Activated T-cell treated with anti-CD3 and anti-CD28 coated beads, Interleukin-2, amount 50 U/mL, for 24 hours (primary cell): ENCODE results near the gene MNT.

Experiments used
- DNase-seq: peaks from one replicate; pipeline ENCODE4 v3.0.0-alpha.2; 2020
- H3K27ac Mint-ChIP-seq: 2 replicates; pipeline ENCODE4 v1.8.0; 2020; ENCODE audit warnings: mild to moderate bottlenecking, mixed read lengths
- H3K27me3 Mint-ChIP-seq: 2 replicates; pipeline ENCODE4 v1.8.0; 2020; ENCODE audit warnings: mixed read lengths
- H3K36me3 Mint-ChIP-seq: 2 replicates; pipeline ENCODE4 v1.8.0; 2020; ENCODE audit warnings: low read depth, mixed read lengths
- H3K4me1 Mint-ChIP-seq: 2 replicates; pipeline ENCODE4 v1.8.0; 2020; ENCODE audit warnings: low read depth, mixed read lengths
- H3K4me3 Mint-ChIP-seq: 2 replicates; pipeline ENCODE4 v1.8.0; 2020; ENCODE audit warnings: mild to moderate bottlenecking, moderate library complexity, mixed read lengths
- H3K9me3 Mint-ChIP-seq: 2 replicates; pipeline ENCODE4 v1.8.0; 2020; ENCODE audit warnings: mixed read lengths

Gene MNT

GRCh38 chr17:2371183-2372130, 29.4 kb downstream of the MNT start:
- no peak overlapping the region for H3K27ac Mint-ChIP-seq
- peaks cover 61% of the 10 kb centered on the region for H3K36me3 Mint-ChIP-seq
- no peak for DNase-seq
- no peaks in the 10 kb centered on the region for H3K27me3 Mint-ChIP-seq
- no peaks in the 10 kb centered on the region for H3K9me3 Mint-ChIP-seq
- H3K4me3 Mint-ChIP-seq = no peak overlapping the region
- H3K4me1 Mint-ChIP-seq = no peaks in the 10 kb centered on the region

GRCh38 chr17:2370211-2370589, 30.7 kb downstream of the MNT start:
- H3K9me3 Mint-ChIP-seq = no peaks in the 10 kb centered on the region
- no peak overlapping the region for H3K27ac Mint-ChIP-seq
- peaks cover 58% of the 10 kb centered on the region for H3K36me3 Mint-ChIP-seq
- no peak overlapping the region for H3K4me3 Mint-ChIP-seq
- no peak for DNase-seq
- H3K4me1 Mint-ChIP-seq = no peaks in the 10 kb centered on the region
- H3K27me3 Mint-ChIP-seq = no peaks in the 10 kb centered on the region

DNA sequence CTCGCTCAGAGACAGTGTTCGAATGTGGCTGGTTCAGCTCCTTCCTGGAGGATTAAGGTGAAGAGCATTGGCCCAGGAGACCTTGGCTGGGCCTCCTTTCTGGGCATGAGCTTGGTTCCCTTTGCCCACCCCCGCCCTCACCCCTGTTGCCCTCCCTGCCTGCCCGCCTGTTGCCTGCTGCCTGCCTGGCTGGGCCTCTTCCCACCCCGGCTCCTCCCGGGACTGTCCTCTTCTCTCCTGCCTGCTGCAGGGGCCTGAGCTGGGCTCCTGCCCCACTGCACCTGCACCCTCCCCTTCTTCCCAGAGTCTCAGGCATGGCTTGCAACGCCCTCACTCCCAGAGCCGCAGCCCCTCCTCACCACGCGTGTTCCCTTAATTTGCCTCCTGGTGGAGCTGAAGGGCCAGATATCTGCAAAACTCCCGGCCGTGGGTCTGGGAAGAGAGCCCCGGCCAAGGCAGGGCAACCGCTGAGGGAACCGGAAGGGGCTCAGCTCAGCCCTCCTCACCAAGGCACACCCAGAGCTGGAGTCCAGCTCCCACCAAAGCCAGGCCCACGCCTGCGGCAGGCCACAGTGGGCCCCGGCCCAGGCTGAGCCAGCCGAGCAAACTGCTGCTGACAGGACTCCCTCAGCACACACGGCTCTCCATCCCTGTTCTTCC, 31.2 kb downstream of the MNT start:
- no peaks in the 10 kb centered on the region for H3K9me3 Mint-ChIP-seq
- peaks cover 58% of the 10 kb centered on the region for H3K36me3 Mint-ChIP-seq
- no peaks in the 10 kb centered on the region for H3K27me3 Mint-ChIP-seq
- H3K4me1 Mint-ChIP-seq = no peaks in the 10 kb centered on the region
- DNase-seq = no peak
- no peak overlapping the region for H3K4me3 Mint-ChIP-seq
- H3K27ac Mint-ChIP-seq = peak overlapping the region; percentile 29

DNA sequence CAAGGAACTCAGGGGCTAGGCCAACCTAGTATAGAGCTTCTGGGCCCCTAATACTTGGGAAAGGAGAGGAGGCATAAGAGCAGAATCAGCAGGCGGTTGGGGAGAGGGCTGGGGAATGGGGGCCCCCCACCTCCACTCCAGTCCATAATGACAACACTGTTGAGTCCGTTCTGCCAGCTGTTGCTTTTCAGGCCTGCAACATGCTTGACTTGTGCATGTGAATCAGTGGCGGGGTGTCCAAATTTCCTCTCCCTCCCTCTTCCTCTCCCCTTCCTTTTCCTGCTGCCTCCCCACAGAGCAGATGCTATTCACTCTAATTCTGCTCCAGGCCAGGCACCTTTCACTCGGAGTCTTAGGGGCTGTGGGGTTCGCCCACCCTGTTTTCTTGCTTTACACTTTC, 31.8 kb downstream of the MNT start:
- H3K4me3 Mint-ChIP-seq = no peak overlapping the region
- H3K27ac Mint-ChIP-seq = peak overlapping the region; percentile 29
- no peaks in the 10 kb centered on the region for H3K4me1 Mint-ChIP-seq
- no peak for DNase-seq
- peaks cover 59% of the 10 kb centered on the region for H3K36me3 Mint-ChIP-seq
- no peaks in the 10 kb centered on the region for H3K9me3 Mint-ChIP-seq
- no peaks in the 10 kb centered on the region for H3K27me3 Mint-ChIP-seq

GRCh38 chr17:2368359-2368758, 32.5 kb downstream of the MNT start:
- DNase-seq = no peak
- peaks cover 57% of the 10 kb centered on the region for H3K36me3 Mint-ChIP-seq
- H3K4me1 Mint-ChIP-seq = no peaks in the 10 kb centered on the region
- no peak overlapping the region for H3K27ac Mint-ChIP-seq
- no peak overlapping the region for H3K4me3 Mint-ChIP-seq
- no peaks in the 10 kb centered on the region for H3K9me3 Mint-ChIP-seq
- no peaks in the 10 kb centered on the region for H3K27me3 Mint-ChIP-seq

DNA sequence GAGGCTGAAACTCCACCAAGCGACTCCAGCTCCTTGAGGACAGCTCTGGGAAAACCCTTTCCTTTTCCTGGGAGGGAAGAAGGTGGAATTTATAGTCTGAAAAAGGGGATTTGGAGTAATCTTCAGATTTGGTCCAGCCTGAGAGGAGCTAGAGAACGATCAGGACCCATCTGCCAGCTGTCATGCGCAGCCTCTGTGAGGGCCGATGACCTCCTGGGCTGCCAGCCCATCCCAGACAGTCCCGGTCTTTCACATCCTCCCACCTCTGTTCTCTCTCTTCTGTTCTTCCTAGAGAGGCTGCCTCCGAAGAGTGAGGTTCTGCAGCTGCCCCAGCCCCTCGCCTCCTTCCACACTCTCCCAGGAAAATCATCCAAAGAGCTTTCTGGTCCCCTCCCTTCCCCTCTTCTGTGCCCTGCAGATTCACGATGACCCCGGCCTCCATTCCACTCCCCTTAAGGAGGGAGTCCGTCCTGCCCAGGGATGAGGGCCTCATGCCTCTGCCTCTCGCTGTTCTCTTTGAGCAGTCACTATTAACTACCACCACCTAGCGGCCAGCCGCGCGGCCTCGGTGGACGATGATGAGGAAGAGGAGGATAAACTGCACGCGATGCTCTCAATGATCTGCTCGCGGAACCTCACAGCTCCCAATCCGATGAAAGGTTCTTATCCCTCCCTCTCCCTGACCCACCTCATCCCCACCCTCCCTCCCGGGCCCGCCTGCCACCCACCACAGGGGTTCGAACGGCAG, 33.9 kb downstream of the MNT start:
- no peaks in the 10 kb centered on the region for H3K27me3 Mint-ChIP-seq
- H3K4me3 Mint-ChIP-seq = no peak overlapping the region
- peaks cover 59% of the 10 kb centered on the region for H3K36me3 Mint-ChIP-seq
- H3K9me3 Mint-ChIP-seq = no peaks in the 10 kb centered on the region
- no peak for DNase-seq
- no peak overlapping the region for H3K27ac Mint-ChIP-seq
- H3K4me1 Mint-ChIP-seq = no peaks in the 10 kb centered on the region

- DNase-seq = no peak
- no peak overlapping the region for H3K27ac Mint-ChIP-seq
- H3K4me1 Mint-ChIP-seq = no peaks in the 10 kb centered on the region
- no peaks in the 10 kb centered on the region for H3K9me3 Mint-ChIP-seq
- peaks cover 58% of the 10 kb centered on the region for H3K36me3 Mint-ChIP-seq
- no peaks in the 10 kb centered on the region for H3K27me3 Mint-ChIP-seq
- no peak overlapping the region for H3K4me3 Mint-ChIP-seq
Measured at GRCh38 chr17:2365132-2365531, 35.7 kb downstream of the MNT start.

DNA sequence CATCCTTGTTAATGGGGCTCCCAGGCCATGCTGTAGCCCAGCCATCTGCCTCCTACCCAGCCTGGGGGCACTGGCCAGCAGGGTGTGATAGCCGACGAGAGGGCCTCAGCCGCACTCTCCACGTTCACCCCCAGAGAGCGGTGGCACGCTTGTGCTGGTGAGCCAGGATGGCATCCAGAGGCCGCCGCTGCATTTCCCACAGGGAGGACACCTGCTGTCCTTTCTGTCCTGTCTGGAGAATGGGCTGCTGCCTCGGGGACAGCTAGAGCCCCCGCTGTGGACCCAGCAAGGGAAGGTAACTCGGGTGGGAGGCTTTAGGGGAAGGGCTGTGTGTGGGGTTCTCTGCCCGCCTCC, 36.1 kb downstream of the MNT start:
- no peak for DNase-seq
- Mint-ChIP-seq H3K27me3 (no peaks in the 10 kb centered on the region), H3K4me1 (no peaks in the 10 kb centered on the region), H3K27ac (no peak overlapping the region), H3K9me3 (no peaks in the 10 kb centered on the region), H3K4me3 (no peak overlapping the region), H3K36me3 (peaks cover 55% of the 10 kb centered on the region)

DNA sequence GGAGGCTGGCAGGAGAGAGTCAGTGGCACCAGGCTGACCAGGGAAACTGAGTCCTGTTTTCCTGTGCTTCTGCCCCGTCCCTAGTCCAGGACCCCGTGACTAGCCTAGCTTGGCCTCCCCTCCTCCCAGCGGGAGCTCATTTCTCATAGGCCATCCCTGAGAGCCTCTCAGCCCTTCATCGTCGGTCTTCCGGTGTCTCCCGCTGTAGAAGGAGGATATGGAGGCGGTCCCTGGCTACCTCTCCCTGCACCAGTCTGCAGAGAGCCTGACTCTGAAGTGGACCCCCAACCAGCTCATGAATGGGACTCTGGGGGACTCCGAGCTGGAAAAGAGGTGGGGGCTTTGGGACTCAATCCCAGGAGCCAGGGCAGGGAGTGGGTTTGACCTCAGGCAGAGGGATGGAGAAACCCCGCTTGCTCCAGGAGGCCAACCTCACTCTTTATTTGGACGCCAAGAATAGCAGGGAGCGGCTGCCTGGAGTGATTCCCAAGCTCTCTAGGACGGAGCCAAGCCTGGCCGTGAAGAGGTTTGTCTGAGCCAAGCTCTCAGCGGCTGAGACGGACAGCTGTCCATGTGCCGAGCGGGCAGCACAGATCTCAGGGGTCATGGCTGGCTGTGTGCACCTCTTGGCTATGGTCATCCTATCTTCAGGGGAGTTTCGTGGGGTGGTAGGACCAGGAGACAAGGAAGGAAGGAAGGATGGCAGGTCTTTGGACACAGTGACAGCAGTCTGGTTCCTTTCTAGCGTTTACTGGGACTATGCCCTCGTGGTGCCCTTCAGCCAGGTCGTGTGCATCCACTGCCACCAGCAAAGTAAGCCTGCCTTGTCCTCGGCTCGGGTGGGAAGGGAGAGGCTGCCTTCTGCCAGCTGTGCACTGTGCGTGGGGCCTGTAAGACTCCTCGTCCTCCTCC, 36.8 kb downstream of the MNT start:
- Mint-ChIP-seq H3K27me3 (no peaks in the 10 kb centered on the region), H3K4me3 (no peak overlapping the region), H3K36me3 (peaks cover 52% of the 10 kb centered on the region), H3K4me1 (no peaks in the 10 kb centered on the region), H3K27ac (no peak overlapping the region), H3K9me3 (no peaks in the 10 kb centered on the region)
- no peak for DNase-seq

GRCh38 chr17:2363318-2363717, 37.5 kb downstream of the MNT start:
- no peak overlapping the region for H3K27ac Mint-ChIP-seq
- H3K9me3 Mint-ChIP-seq = no peaks in the 10 kb centered on the region
- no peak overlapping the region for H3K4me3 Mint-ChIP-seq
- peaks cover 51% of the 10 kb centered on the region for H3K36me3 Mint-ChIP-seq
- no peaks in the 10 kb centered on the region for H3K27me3 Mint-ChIP-seq
- H3K4me1 Mint-ChIP-seq = no peaks in the 10 kb centered on the region
- no peak for DNase-seq

DNA sequence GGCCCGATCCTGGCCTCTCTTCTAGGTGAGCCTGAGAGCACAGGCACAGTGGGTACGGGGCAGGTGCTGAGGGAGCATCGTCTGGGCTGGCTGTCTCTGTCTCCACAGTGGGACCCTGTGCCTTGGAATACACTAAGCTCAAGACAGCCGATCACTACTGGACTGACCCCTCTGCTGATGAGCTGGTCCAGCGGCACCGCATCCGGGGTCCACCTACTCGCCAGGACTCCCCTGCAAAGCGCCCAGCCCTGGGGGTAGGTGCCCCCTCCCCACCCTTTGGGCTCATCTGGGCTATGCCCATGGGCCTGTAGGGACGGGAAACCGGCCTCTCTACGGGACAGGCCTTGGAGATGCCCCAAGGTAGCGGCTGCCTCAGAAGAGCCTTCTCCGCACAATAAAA, 38.0 kb downstream of the MNT start:
- no peaks in the 10 kb centered on the region for H3K27me3 Mint-ChIP-seq
- no peaks in the 10 kb centered on the region for H3K4me1 Mint-ChIP-seq
- no peak overlapping the region for H3K27ac Mint-ChIP-seq
- H3K4me3 Mint-ChIP-seq = no peak overlapping the region
- no peak for DNase-seq
- H3K9me3 Mint-ChIP-seq = no peaks in the 10 kb centered on the region
- H3K36me3 Mint-ChIP-seq = peaks cover 50% of the 10 kb centered on the region

GRCh38 chr17:2362416-2362815, 38.4 kb downstream of the MNT start:
- H3K4me1 Mint-ChIP-seq = no peaks in the 10 kb centered on the region
- DNase-seq = no peak
- no peaks in the 10 kb centered on the region for H3K27me3 Mint-ChIP-seq
- no peaks in the 10 kb centered on the region for H3K9me3 Mint-ChIP-seq
- H3K4me3 Mint-ChIP-seq = no peak overlapping the region
- H3K36me3 Mint-ChIP-seq = peaks cover 52% of the 10 kb centered on the region
- H3K27ac Mint-ChIP-seq = no peak overlapping the region

GRCh38 chr17:2362016-2362415, 38.8 kb downstream of the MNT start:
- Mint-ChIP-seq H3K27ac (no peak overlapping the region), H3K9me3 (no peaks in the 10 kb centered on the region), H3K36me3 (peaks cover 50% of the 10 kb centered on the region), H3K4me1 (no peaks in the 10 kb centered on the region), H3K4me3 (no peak overlapping the region), H3K27me3 (no peaks in the 10 kb centered on the region)
- no peak for DNase-seq
